PC-9 (cell line): ENCODE results near the gene TUBA4A.

Experiments used
- EZH2 ChIP-seq: fragments of 200-600 bp; sonication (generic); IDR thresholded peaks from 2 replicates; pipeline ENCODE4 v1.8.0; 2017; ENCODE audit warnings: antibody characterized with exemption, low read depth
- TF ChIP-seq, protein P1 (sequence below): fragments of 200-600 bp; sonication (generic); conservative IDR thresholded peaks from 2 replicates; pipeline ENCODE4 v1.6.1; 2017; ENCODE audit warnings: mixed run types, antibody characterized with exemption, mild to moderate bottlenecking, moderate library complexity

DNA sequence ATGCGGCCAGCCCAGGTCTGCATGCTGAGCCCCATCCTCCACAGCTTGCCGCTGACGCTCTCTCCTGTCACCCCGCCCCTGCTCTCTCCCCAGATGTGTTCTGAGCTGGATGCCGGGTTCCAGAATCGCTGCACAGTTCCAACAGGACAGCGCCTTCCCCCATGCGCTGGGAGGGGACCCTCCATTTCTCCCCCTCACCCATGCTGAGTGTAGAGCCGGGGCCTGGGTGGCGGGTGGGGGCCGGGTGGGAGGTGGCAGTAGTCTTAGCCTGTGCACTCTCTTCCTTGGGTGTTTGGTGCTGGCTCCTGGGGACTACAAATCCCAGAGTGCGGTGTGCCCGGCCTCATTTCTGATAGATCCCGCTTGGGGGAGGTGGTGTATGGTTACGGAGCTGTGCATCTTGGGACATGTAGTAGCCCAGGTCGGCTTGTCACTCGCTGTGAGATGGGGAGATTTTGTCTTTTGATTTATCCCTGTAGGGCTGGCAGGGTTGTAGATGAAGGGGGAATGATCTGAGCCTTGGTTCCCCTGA, 32.2 kb upstream of the TUBA4A start:
- TF ChIP-seq, protein P1, sequence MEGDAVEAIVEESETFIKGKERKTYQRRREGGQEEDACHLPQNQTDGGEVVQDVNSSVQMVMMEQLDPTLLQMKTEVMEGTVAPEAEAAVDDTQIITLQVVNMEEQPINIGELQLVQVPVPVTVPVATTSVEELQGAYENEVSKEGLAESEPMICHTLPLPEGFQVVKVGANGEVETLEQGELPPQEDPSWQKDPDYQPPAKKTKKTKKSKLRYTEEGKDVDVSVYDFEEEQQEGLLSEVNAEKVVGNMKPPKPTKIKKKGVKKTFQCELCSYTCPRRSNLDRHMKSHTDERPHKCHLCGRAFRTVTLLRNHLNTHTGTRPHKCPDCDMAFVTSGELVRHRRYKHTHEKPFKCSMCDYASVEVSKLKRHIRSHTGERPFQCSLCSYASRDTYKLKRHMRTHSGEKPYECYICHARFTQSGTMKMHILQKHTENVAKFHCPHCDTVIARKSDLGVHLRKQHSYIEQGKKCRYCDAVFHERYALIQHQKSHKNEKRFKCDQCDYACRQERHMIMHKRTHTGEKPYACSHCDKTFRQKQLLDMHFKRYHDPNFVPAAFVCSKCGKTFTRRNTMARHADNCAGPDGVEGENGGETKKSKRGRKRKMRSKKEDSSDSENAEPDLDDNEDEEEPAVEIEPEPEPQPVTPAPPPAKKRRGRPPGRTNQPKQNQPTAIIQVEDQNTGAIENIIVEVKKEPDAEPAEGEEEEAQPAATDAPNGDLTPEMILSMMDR, result no peak
- no peak for TF ChIP-seq EZH2
